HepG2 (cell line): ENCODE measurements around the gene MPP3. TPM values are rescaled to one million over a fixed set of nuclear protein-coding genes. Genes with fewer than 3 reads are reported as not detected.

ENCODE experiments used
- ADNP ChIP-seq: sonication (generic); formaldehyde crosslinking; IDR thresholded peaks from 2 replicates; pipeline ENCODE4 v1.4.0; 2020; ENCODE audit warnings: missing genetic modification reagents
- FOXO1 ChIP-seq: sonication (generic); formaldehyde crosslinking; IDR thresholded peaks from 2 replicates; pipeline ENCODE4 v1.4.0; 2020; ENCODE audit warnings: missing genetic modification reagents
- HNRNPLL ChIP-seq: fragments of 200-400 bp; formaldehyde crosslinking; IDR thresholded peaks from 2 replicates; pipeline ENCODE4 v1.6.1; 2017; ENCODE audit warnings: mild to moderate bottlenecking, low read depth, low read length; ENCODE audit not compliant: poor library complexity, severe bottlenecking
- HOMEZ ChIP-seq: IDR thresholded peaks from 2 replicates; pipeline ENCODE4 v1.6.1; 2016; ENCODE audit warnings: low read depth
- MBD4 ChIP-seq: IDR thresholded peaks from 2 replicates; pipeline ENCODE4 v1.6.1; 2012; ENCODE audit warnings: low read length, inconsistent platforms, borderline replicate concordance
- MTA3 ChIP-seq: sonication (generic); formaldehyde crosslinking; IDR thresholded peaks from 2 replicates; pipeline ENCODE4 v1.4.0; 2020; ENCODE audit warnings: missing genetic modification reagents
- NR2F1 ChIP-seq, 2 experiments: fragments of 450-650 bp in 1 of 2; formaldehyde crosslinking in 1 of 2; IDR thresholded peaks; 2 replicates each; pipeline versions ENCODE4 v1.5.0 to v1.6.1; 2016 to 2020; ENCODE audit warnings: mild to moderate bottlenecking in 1 of 2, missing compliant biosample characterization in 1 of 2, missing genetic modification reagents in 1 of 2, moderate library complexity in 1 of 2
- NR2F6 ChIP-seq, 2 experiments: IDR thresholded peaks; 2 replicates each; pipeline ENCODE4 v1.6.1; 2016; ENCODE audit warnings: antibody characterized with exemption in 1 of 2, mild to moderate bottlenecking in 1 of 2
- PAX8 ChIP-seq: sonication (generic); formaldehyde crosslinking; IDR thresholded peaks from 2 replicates; pipeline ENCODE4 v1.8.0; 2022; ENCODE audit warnings: mild to moderate bottlenecking, missing genetic modification reagents, borderline replicate concordance
- WIZ ChIP-seq: sonication (generic); formaldehyde crosslinking; IDR thresholded peaks from 2 replicates; pipeline ENCODE4 v1.5.1; 2020; ENCODE audit warnings: mild to moderate bottlenecking, missing genetic modification reagents
- ZBTB26 ChIP-seq: IDR thresholded peaks from 2 replicates; pipeline ENCODE4 v1.6.1; 2016; ENCODE audit warnings: missing compliant biosample characterization, missing genetic modification reagents, borderline replicate concordance
- ZFP36 ChIP-seq: fragments of 150-350 bp; IDR thresholded peaks from 2 replicates; pipeline ENCODE4 v1.6.1; 2018; ENCODE audit warnings: borderline replicate concordance, low read length, low read depth; ENCODE audit not compliant: partially characterized antibody
- ZFYVE20 ChIP-seq: sonication (generic); formaldehyde crosslinking; IDR thresholded peaks from 2 replicates; pipeline ENCODE4 v1.8.0; 2023; ENCODE audit warnings: low read depth, mild to moderate bottlenecking, moderate library complexity, missing genetic modification reagents, borderline replicate concordance
- ZNF609 ChIP-seq: sonication (generic); formaldehyde crosslinking; IDR thresholded peaks from 2 replicates; pipeline ENCODE4 v1.4.0; 2020; ENCODE audit warnings: mild to moderate bottlenecking, missing genetic modification reagents, borderline replicate concordance
- ZNF740 ChIP-seq: sonication (generic); formaldehyde crosslinking; IDR thresholded peaks from 2 replicates; pipeline ENCODE4 v1.4.0; 2020; ENCODE audit warnings: missing genetic modification reagents
- ZSCAN30 ChIP-seq: sonication (generic); formaldehyde crosslinking; IDR thresholded peaks from 2 replicates; pipeline ENCODE4 v1.5.0; 2020; ENCODE audit warnings: mild to moderate bottlenecking, missing genetic modification reagents
- polyA plus RNA-seq, 8 experiments: library from polyadenylated mRNA; depleted of rRNA in 3 of 8; stranded (reverse) in 7 of 8; unstranded in 1 of 8; fragments of >200 nt; fragmentation: Illumina TruSeq in 4 of 8; extraction: Trizol in 4 of 8; gene quantifications; 2 replicates each; pipeline versions ENCODE4 v1.2.1 to v1.2.3, GENCODE V29; 2011 to 2016; ENCODE audit warnings: low read depth in 4 of 8, missing spikeins in 1 of 8, mixed read lengths in 1 of 8; ENCODE audit not compliant: insufficient read depth in 1 of 8
- total RNA-seq, 5 experiments: library from RNA; depleted of rRNA; stranded (reverse); fragments of >200 nt; fragmentation: Illumina TruSeq; extraction: Trizol; gene quantifications; 2 replicates each; pipeline ENCODE4 v1.2.3, GENCODE V29; 2016; ENCODE audit warnings: low read depth in 1 of 5
- TF ChIP-seq, protein P1 (sequence below): sonication (generic); formaldehyde crosslinking; IDR thresholded peaks from 2 replicates; pipeline ENCODE4 v1.4.0; 2020; ENCODE audit warnings: mild to moderate bottlenecking, low read depth, missing genetic modification reagents
- TF ChIP-seq, protein P2 (sequence below): IDR thresholded peaks from 2 replicates; pipeline ENCODE4 v1.6.1; 2018; ENCODE audit warnings: missing genetic modification reagents
- TF ChIP-seq, protein P3 (sequence below): IDR thresholded peaks from 2 replicates; pipeline ENCODE4 v1.6.1; 2016

MPP3 gene
- total and polyA plus RNA-seq, 2 of the 13 experiments (the other 11 are each of a cell fraction or from before 2014, with no cell fraction given): 0.91 to 1.8 TPM

DNA sequence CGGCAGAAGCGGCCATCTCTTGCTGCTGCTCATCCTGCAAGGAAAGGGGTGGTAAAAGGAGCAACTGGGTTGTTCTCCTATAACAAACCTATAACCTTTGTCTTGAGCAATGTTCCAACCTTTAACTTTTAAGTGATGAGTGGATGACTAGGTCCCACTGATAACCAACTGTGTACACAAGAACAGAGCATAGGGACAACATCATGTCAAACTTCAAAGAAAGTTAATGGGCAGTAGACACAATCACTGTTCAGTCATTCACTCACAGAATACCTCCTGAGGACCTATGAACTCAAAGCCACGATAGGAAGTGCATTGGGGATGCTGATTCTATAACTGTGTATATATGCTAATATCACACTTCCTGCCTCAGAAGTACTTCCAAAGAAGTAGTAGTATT is 31.1 kb downstream of the MPP3 start (continued):
- no peak for TF ChIP-seq ZNF740 (CRISPR knock-in tag)
- no peak for TF ChIP-seq ZSCAN30 (CRISPR knock-in tag)
- TF ChIP-seq, protein P1, sequence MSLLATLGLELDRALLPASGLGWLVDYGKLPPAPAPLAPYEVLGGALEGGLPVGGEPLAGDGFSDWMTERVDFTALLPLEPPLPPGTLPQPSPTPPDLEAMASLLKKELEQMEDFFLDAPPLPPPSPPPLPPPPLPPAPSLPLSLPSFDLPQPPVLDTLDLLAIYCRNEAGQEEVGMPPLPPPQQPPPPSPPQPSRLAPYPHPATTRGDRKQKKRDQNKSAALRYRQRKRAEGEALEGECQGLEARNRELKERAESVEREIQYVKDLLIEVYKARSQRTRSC (CRISPR knock-in tag): no peak
- no peak for TF ChIP-seq ZFP36
- TF ChIP-seq, protein P2, sequence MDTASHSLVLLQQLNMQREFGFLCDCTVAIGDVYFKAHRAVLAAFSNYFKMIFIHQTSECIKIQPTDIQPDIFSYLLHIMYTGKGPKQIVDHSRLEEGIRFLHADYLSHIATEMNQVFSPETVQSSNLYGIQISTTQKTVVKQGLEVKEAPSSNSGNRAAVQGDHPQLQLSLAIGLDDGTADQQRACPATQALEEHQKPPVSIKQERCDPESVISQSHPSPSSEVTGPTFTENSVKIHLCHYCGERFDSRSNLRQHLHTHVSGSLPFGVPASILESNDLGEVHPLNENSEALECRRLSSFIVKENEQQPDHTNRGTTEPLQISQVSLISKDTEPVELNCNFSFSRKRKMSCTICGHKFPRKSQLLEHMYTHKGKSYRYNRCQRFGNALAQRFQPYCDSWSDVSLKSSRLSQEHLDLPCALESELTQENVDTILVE (CRISPR knock-in tag): peak; percentile 62; the same call in 1 of the 2 replicates
- TF ChIP-seq HNRNPLL: no peak
- TF ChIP-seq HOMEZ (CRISPR knock-in tag): peak; percentile 45; the same call in 1 of the 2 replicates
- TF ChIP-seq MTA3: no peak
- TF ChIP-seq NR2F1 (CRISPR knock-in tag; IDR thresholded peaks at IDR 0.05): peak; percentile 76 to 98
- TF ChIP-seq, protein P3, sequence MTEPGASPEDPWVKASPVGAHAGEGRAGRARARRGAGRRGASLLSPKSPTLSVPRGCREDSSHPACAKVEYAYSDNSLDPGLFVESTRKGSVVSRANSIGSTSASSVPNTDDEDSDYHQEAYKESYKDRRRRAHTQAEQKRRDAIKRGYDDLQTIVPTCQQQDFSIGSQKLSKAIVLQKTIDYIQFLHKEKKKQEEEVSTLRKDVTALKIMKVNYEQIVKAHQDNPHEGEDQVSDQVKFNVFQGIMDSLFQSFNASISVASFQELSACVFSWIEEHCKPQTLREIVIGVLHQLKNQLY: peak; percentile 76
- TF ChIP-seq ZFYVE20 (CRISPR knock-in tag): no peak
- no peak for TF ChIP-seq ADNP (CRISPR knock-in tag)
- TF ChIP-seq NR2F6 (IDR thresholded peaks at IDR 0.05): peak; percentile 99
- TF ChIP-seq NR2F6 (CRISPR knock-in tag; IDR thresholded peaks at IDR 0.05): peak; percentile 97
- TF ChIP-seq MBD4: 0 out of 2 replicates have a peak, but pooled peaks have one; percentile 78
- no peak for TF ChIP-seq PAX8 (CRISPR knock-in tag)
- TF ChIP-seq FOXO1 (CRISPR knock-in tag): peak; percentile 71; the same call in 1 of the 2 replicates
- TF ChIP-seq WIZ: no peak
- TF ChIP-seq ZBTB26: no peak
- peak; percentile 97 for TF ChIP-seq ZNF609 (CRISPR knock-in tag)
